Bronchial epithelial cell (primary cell): Measurements from ENCODE around the gene TMEM14C. TPM values are rescaled to one million over a fixed set of nuclear protein-coding genes. Genes with fewer than 3 reads are reported as not detected.
A peak's percentile ranks its signal among the peaks of the same experiment; 100 is the strongest.

Experiments used
- DNase-seq: peaks from one replicate; pipeline ENCODE4 v3.0.0-alpha.2; 2010; ENCODE audit warnings: low read depth
- FAIRE-seq: peaks from 2 replicates; lab custom pipeline; 2011; peaks lifted over from hg19 to GRCh38; lab: Jason Lieb, UNC
- H3K27me3 ChIP-seq: 2 replicates; pipeline ENCODE4 v1.5.1; 2011; ENCODE audit warnings: low read length; ENCODE audit not compliant: control insufficient read depth, insufficient read depth
- H3K36me3 ChIP-seq: 2 replicates; pipeline ENCODE4 v1.5.1; 2011; ENCODE audit warnings: low read length; ENCODE audit not compliant: control insufficient read depth, insufficient read depth
- H3K4me3 ChIP-seq: 2 replicates; pipeline ENCODE4 v1.5.1; 2011; ENCODE audit warnings: mild to moderate bottlenecking, low read depth, low read length, control low read depth
- CTCF ChIP-seq: IDR thresholded peaks from 2 replicates; pipeline ENCODE4 v1.5.1; 2011; ENCODE audit warnings: mild to moderate bottlenecking, moderate library complexity, low read length, control low read depth, inconsistent platforms; ENCODE audit not compliant: insufficient read depth, severe bottlenecking
- total RNA-seq: library from RNA; depleted of rRNA; stranded (reverse); fragments of >200 nt; gene quantifications from 2 replicates; pipeline ENCODE4 v1.2.1, GENCODE V29; 2014

Gene TMEM14C
- total RNA-seq, result 132 and 136 TPM in 2 replicates

- Histone ChIP-seq H3K36me3 (peaks cover 16% of the 10 kb centered on the region), H3K4me3 (peak within 1 kb of the TSS; percentile 71), H3K27me3 (no peaks in the 10 kb centered on the region)
- peak; percentile 93 for DNase-seq
- TF ChIP-seq CTCF, result no peak
- FAIRE-seq, result no peak
Measured at GRCh38 chr6:10722820-10723566, at the start of gene TMEM14C. TMEM14C (plus strand) TSS chr6:10723070; CDS start chr6:10724614, 1,544 bp downstream.

- no peak for FAIRE-seq
Measured at GRCh38 chr6:10676403-10676802, 46.5 kb upstream of the TMEM14C start.

GRCh38 chr6:10678456-10678855 lies 44.4 kb upstream of the TMEM14C start:
- no peak for TF ChIP-seq CTCF
- H3K36me3 ChIP-seq, result no peaks in the 10 kb centered on the region
- FAIRE-seq (no peak), DNase-seq (no peak)
- H3K27me3 ChIP-seq, result no peaks in the 10 kb centered on the region
- no peak overlapping the region for H3K4me3 ChIP-seq

More at GRCh38 chr6:10676403-10676802, 46.5 kb upstream of the TMEM14C start:
- Histone ChIP-seq H3K36me3 (no peaks in the 10 kb centered on the region), H3K27me3 (no peaks in the 10 kb centered on the region), H3K4me3 (no peak overlapping the region)
- no peak for DNase-seq
- TF ChIP-seq CTCF, result no peak

GRCh38 chr6:10681795-10682194 lies 41.1 kb upstream of the TMEM14C start:
- TF ChIP-seq CTCF, result no peak
- DNase-seq, result no peak
- FAIRE-seq, result peak; percentile 66
- Histone ChIP-seq H3K36me3 (no peaks in the 10 kb centered on the region), H3K4me3 (no peak overlapping the region), H3K27me3 (no peaks in the 10 kb centered on the region)

GRCh38 chr6:10682355-10682988 lies 40.4 kb upstream of the TMEM14C start:
- no peak for TF ChIP-seq CTCF
- DNase-seq, result no peak
- FAIRE-seq, result no peak
- Histone ChIP-seq H3K27me3 (no peaks in the 10 kb centered on the region), H3K4me3 (no peak overlapping the region), H3K36me3 (no peaks in the 10 kb centered on the region)
